Thyroid gland (tissue), 4 donors: ENCODE measurements around the gene MTHFSD.

Experiments
- CTCF ChIP-seq, 6 experiments: fragments of 200-600 bp in 3 of 6; fragments of 450-650 bp in 3 of 6; sonication (generic) in 3 of 6; IDR thresholded peaks; one replicate each; pipeline ENCODE4 v1.5.1; 2016 to 2019; ENCODE audit warnings: antibody characterized with exemption in 6 of 6, mild to moderate bottlenecking in 2 of 6, inconsistent platforms in 1 of 6, moderate library complexity in 1 of 6
- POLR2A ChIP-seq, 2 donors: fragments of 450-650 bp; IDR thresholded peaks; one replicate each; pipeline ENCODE4 v1.6.1; 2017; ENCODE audit warnings: antibody characterized with exemption in 2 of 2, mild to moderate bottlenecking in 2 of 2, moderate library complexity in 1 of 2

GRCh38 chr16:86581458-86581857 lies 26.4 kb upstream of the MTHFSD start:
- TF ChIP-seq POLR2A (IDR thresholded peaks at IDR 0.05) (no peak), CTCF (IDR thresholded peaks at IDR 0.05) (no peak)
